Measurements from ENCODE around the gene ARPC1B.
"Not testable (repeated sequence)": the region's sequence is repeated elsewhere in the genome, so short reads cannot be mapped to it uniquely, and the experiment has no call there.

Gene ARPC1B

GRCh38 chr7:99409806-99410205 is 35.3 kb downstream of the ARPC1B start:
- no peak for DNase-seq (ENCODE audit: low read depth)

- DNase-seq (ENCODE audit: low read depth) = no peak
These were observed 36.1 kb downstream of the ARPC1B start for GRCh38 chr7:99410635-99411034.

DNA sequence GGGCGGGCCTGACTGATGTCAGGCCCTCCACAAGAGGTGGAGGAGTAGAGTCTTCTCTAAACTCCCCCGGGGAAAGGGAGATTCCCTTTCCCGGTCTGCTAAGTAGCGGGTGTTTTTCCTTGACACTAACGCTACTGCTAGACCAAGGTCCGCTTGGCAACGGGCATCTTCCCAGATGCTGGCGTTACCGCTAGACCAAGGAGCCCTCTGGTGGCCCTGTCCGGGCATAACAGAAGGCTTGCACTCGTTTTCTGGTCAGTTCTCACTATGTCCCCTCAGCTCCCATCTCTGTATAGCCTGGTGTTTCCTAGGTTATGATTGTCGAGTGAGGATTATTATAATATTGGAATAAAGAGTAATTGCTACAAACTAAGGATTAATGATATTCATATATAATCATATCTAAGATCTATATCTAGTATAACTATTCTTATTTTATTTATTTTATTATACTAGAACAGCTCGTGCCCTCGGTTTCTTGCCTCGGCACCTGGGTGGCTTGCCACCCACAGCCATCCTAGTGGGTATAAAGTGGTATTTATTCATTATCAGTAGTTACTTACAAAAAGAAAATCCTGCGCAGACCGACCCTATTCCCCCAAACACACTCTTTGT is 41.1 kb downstream of the ARPC1B start:
- DNase-seq (ENCODE audit: low read depth) = not testable (repeated sequence)

DNA sequence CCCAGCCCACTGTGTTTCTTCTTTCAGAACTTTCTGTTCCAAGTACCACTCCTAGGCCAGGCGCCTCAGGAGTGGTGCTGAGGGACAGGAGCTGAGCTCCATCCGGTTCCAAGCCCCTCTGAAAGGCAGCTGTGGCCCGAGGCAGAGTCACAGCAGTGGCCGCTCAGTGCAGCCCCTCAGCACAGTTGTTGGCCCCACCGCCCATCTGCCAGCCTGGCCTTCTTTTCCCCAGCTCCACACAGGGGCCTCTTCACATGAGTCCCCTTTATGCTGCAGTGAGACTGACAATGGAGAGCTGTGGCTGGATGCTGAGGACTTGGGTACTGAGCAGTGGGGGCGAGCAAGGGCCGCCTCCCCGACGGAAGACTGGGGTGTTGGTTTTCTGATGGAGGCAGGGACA is 43.7 kb downstream of the ARPC1B start:
- DNase-seq (ENCODE audit: low read depth) = no peak

- no peak for DNase-seq (ENCODE audit: low read depth)
These were observed 44.9 kb downstream of the ARPC1B start for GRCh38 chr7:99419323-99420021.

DNA sequence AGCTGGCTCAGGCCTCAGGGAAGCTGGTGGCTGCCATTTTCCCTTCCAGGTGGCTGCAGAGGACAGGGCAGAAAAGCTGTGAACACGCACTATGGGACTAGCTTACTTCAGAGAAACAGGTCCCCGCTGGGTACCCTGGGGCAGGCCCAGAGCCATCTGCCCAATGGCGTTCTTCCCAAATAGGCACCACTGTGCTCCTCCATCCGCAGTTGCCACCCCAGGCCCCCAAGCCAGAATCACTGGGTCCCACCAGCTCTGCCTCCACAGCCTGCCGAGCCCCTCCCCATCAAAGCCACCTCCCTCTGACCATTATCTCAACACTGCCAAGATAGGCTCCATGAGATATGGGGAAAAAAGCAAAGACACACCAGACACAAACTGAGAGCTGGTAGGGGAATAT is 45.7 kb downstream of the ARPC1B start:
- no peak for DNase-seq (ENCODE audit: low read depth)

DNA sequence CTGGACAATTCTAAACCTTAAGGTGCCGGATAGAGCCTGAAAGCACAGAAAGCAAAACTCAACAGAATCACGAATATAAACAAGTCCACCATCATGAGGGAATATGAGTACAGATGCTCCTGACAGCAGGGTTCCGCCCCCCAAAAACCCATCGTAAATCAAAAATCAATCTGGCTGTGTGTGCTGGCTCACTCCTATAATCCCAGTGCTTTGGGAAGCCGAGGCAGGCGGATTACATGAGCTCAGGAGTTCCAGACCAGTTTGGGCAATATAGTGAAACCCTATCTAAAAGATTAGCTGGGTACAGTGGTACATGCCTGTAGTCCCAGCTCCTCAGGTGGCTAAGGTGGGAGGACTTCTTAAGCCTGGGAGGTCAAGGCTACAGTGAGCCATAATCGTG is 46.5 kb downstream of the ARPC1B start:
- no peak for DNase-seq (ENCODE audit: low read depth)

DNA sequence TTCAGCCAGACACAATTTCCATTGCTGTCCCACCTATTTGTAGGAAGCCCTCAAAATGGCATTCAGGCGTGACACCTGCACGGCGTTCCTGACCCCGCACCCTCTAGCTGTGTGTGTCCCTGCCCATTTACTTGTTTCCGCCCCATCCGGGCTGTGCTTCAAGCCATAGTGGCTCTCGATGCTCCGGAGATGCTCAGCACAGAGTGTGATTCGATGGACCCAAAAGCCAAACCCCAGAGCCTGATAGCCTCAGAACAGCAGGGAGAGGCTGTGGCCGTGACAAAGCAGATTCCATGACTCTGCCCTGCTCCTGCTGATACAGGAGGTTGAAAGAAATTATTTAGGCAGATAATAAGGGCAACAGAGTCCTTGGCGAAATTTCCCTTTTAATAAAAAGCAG is 47.7 kb downstream of the ARPC1B start:
- no peak for DNase-seq (ENCODE audit: low read depth)

GRCh38 chr7:99422625-99423024 is 48.1 kb downstream of the ARPC1B start:
- no peak for DNase-seq (ENCODE audit: low read depth)

DNA sequence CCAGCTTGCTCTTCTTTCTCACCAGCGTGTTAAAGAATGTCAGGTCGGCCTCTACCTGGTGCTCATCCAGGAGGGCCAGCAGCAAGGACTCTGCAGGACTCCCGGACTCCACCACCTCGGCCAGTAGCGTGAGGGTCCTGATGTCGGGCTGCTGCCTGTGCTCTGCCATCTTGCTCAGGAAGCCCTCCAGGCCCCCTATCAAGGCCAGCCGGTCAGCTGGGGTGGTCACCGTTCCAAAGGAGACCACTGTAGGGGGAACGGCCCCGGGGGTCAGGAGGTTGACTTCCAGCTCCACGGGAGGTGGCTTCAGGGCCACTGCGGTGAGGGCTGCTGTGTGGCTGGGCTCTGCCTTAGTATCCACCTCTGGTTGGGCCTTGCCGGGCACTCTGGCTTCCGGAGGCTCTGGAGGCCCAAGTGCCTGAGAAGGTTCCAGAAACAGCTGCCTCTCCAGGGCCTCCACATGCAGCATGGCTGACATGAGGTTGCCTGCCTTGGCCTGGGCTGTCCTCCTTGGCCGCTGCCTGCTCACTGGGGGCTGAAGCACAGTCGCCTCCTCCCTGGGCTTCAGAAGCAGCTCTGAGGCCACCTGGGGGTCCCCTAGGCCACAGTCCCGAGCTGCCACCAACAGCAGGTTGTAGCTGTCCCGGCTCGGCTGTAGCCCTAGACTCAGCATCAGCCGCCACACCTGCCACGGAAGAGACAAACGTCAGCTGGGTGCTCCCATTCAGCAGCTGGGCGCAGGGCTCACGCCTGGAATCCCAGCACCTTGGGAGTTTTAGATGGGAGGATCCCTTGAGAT is 50.6 kb downstream of the ARPC1B start:
- no peak for DNase-seq (ENCODE audit: low read depth)

GRCh38 chr7:99428972-99429566 is 54.5 kb downstream of the ARPC1B start:
- no peak for DNase-seq (ENCODE audit: low read depth)

GRCh38 chr7:99429756-99430155 is 55.2 kb downstream of the ARPC1B start:
- no peak for DNase-seq (ENCODE audit: low read depth)

GRCh38 chr7:99431756-99432540 is 57.4 kb downstream of the ARPC1B start:
- not testable (repeated sequence) for DNase-seq (ENCODE audit: low read depth)

- DNase-seq (ENCODE audit: low read depth) = no peak
These were observed 58.6 kb downstream of the ARPC1B start for GRCh38 chr7:99433158-99433557.

- no peak for DNase-seq (ENCODE audit: low read depth)
These were observed 63.5 kb downstream of the ARPC1B start for GRCh38 chr7:99437946-99438572.

DNA sequence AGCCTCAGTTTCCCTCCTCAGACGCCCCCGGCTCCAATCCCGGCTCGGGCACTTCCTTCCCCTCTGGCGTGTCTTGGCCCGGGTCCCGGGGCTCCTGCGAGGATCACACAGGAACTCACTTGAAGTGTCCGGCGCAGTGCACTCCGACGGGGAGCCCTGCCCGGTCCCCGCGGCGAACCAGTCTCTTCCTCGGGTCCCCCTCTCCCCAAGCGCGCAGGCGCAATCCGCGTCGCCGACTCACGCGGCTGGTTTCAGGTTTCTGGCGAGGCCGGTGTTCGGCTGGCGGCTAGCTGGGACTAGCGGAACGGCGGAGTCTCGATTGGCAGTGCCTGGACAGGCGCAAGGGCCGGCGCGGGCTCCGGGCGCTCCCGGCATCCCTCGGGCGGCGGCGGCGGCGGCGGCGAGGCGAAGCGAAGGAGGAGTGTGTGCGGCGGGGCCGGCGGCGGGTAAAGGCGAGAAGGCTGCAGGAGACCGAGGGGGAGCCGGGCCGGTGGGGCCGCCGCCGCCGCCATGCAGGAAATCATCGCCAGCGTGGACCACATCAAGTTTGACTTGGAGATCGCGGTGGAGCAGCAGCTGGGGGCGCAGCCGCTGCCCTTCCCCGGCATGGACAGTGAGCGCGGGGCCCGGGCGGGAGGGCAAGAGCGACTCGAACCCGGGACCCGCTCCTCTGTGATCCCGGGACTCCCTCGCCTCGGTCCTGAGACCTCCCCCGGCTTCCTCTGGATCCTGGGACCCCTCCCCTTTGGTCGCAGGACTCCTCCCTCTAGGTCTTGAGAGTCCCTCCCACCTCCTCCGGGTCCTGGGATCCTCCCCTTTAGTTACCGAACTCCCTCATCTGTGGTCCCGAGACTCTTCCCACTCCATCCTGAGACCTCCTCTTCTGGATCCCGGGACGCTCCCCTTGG is 64.3 kb downstream of the ARPC1B start, which contains the start of the genes CPSF4 and PTCD1:
TSS of gene CPSF4 (plus strand) at position 371 of the 908 bp plus-strand sequence. CDS start at position 511, 140 bp downstream.
TSS of gene PTCD1 (minus strand) at position 226 of the 908 bp plus-strand sequence. CDS start 3,556 bp downstream, outside the sequence.
- DNase-seq (ENCODE audit: low read depth) = peak; percentile 86

DNA sequence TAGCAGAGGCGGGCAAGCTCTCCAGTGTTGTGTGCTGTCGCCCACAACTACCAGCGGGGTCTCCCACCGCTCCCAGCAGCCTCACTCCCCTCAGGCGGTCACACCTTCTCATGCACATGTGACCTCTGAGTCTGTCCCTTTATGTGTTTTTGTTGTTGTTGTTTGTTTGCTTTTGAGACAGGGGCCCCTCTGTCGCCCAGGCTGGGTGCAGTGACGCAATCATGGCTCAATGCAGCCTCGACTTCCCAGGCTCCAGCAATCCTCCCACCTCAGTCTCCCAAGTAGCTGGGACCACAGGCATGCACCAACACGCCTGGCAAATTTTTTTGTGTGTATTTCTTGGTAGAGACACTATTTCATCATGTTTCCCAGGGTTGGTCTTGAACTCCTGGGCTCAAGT is 65.7 kb downstream of the ARPC1B start:
- DNase-seq (ENCODE audit: low read depth) = no peak
